Testis (tissue), 5 donors: ENCODE data around the gene PHYH. TPM values are rescaled to one million over a fixed set of nuclear protein-coding genes. Genes with fewer than 3 reads are reported as not detected.

ENCODE experiments used
- DNase-seq: peaks from one replicate; pipeline ENCODE4 v3.0.0-alpha.2; 2019
- H3K27ac ChIP-seq, 2 donors: fragments of 200-600 bp; sonication (generic); one replicate each; pipeline ENCODE4 v1.5.1; 2019
- H3K27me3 ChIP-seq: fragments of 200-600 bp; sonication (generic); one replicate; pipeline ENCODE4 v1.5.1; 2019
- H3K36me3 ChIP-seq: fragments of 200-600 bp; sonication (generic); one replicate; pipeline ENCODE4 v1.5.1; 2017; ENCODE audit warnings: low read depth; ENCODE audit errors: missing control alignments
- H3K4me1 ChIP-seq: fragments of 200-600 bp; sonication (generic); one replicate; pipeline ENCODE4 v1.5.1; 2019
- H3K4me3 ChIP-seq, 2 donors: fragments of 200-600 bp; sonication (generic); one replicate each; pipeline ENCODE4 v1.5.1; 2017 to 2019
- H3K9me3 ChIP-seq: fragments of 200-600 bp; sonication (generic); one replicate; pipeline ENCODE4 v1.5.1; 2017
- CTCF ChIP-seq, 3 experiments: fragments of 450-650 bp in 2 of 3; fragments of 200-600 bp in 1 of 3; sonication (generic) in 1 of 3; IDR thresholded peaks; one replicate each; pipeline ENCODE4 v1.5.1; 2016 to 2019; ENCODE audit warnings: antibody characterized with exemption in 3 of 3, mild to moderate bottlenecking in 2 of 3, moderate library complexity in 1 of 3
- POLR2A ChIP-seq: fragments of 450-650 bp; IDR thresholded peaks from one replicate; pipeline ENCODE4 v1.6.1; 2017; ENCODE audit warnings: antibody characterized with exemption, mild to moderate bottlenecking, moderate library complexity
- WGBS, 2 donors: methylation state at CpG; one replicate each; pipeline ENCODE4 v1.1.5; 2018; 5-methylcytosine and 5-hydroxymethylcytosine counted together
- intact Hi-C: fragments of 100-400 bp; cut with DNase I; formaldehyde crosslinking; loops from one replicate; pipeline ENCODE4 v1.15.1; 2023; ENCODE audit warnings: low total_unique reads
- long read RNA-seq, 2 donors: transcript quantifications; one replicate each; lab custom pipeline, GENCODE V29; 2026
- polyA plus RNA-seq: library from polyadenylated mRNA; stranded (reverse); fragments of 350-450 nt; fragmentation: Illumina TruSeq; extraction: RNeasy Lipid Tissue Mini Kit (QIAGEN cat#74804); gene quantifications from one replicate; pipeline ENCODE4 v1.2.3, GENCODE V29; 2014; ENCODE audit warnings: low read depth, low replicate concordance; ENCODE audit not compliant: insufficient read depth
- total RNA-seq, 2 donors: library from RNA; depleted of rRNA; stranded (reverse); fragments of >200 nt; gene quantifications; one replicate each; pipeline ENCODE4 v1.2.3, GENCODE V29; 2016

Gene PHYH
- total RNA-seq: 10 to 100 TPM; 27.2 to 33.1 TPM
- polyA plus RNA-seq: 31.1 TPM
- long read RNA-seq, donor 1, transcript PHYH-201 (9 exons, 1,577 nt): major isoform, 47 of 56 reads
- long read RNA-seq, donor 1, partial matches to known transcripts: 7 of 56 reads
- long read RNA-seq, donor 1, other reads (novel, unspliced or antisense): 0 of 56 reads
- long read RNA-seq, donor 2, transcript PHYH-201 (9 exons, 1,577 nt): major isoform, 50 of 54 reads
- long read RNA-seq, donor 2, partial matches to known transcripts: 0 of 54 reads
- long read RNA-seq, donor 2, other reads (novel, unspliced or antisense): 0 of 54 reads

GRCh38 chr10:13299437-13300287 is at the start of gene PHYH:
Gene PHYH, minus strand, starts transcription at chr10:13300064. Its CDS starts 22 bp downstream, at chr10:13300042.
- DNase-seq: peak; percentile 92
- no peaks in the 10 kb centered on the region for H3K9me3 ChIP-seq
- peaks cover 9% of the 10 kb centered on the region for H3K4me1 ChIP-seq
- WGBS, 2 donors: 0% methylated on average over 39 to 58 of the region's 88 CpGs
- intact Hi-C loops: loop anchor here (10.0 kb wide), 1 partner anchor 135 kb away; the partner anchor contains the start of gene MCM10
- H3K4me3 ChIP-seq: peak within 1 kb of the TSS; percentile 87 to 92
- peak within 1 kb of the TSS; percentile 97 to 99 for H3K27ac ChIP-seq
- no peaks in the 10 kb centered on the region for H3K36me3 ChIP-seq
- no peak for TF ChIP-seq CTCF (IDR thresholded peaks at IDR 0.05)
- TF ChIP-seq POLR2A: peak; percentile 42
- no peaks in the 10 kb centered on the region for H3K27me3 ChIP-seq

DNA sequence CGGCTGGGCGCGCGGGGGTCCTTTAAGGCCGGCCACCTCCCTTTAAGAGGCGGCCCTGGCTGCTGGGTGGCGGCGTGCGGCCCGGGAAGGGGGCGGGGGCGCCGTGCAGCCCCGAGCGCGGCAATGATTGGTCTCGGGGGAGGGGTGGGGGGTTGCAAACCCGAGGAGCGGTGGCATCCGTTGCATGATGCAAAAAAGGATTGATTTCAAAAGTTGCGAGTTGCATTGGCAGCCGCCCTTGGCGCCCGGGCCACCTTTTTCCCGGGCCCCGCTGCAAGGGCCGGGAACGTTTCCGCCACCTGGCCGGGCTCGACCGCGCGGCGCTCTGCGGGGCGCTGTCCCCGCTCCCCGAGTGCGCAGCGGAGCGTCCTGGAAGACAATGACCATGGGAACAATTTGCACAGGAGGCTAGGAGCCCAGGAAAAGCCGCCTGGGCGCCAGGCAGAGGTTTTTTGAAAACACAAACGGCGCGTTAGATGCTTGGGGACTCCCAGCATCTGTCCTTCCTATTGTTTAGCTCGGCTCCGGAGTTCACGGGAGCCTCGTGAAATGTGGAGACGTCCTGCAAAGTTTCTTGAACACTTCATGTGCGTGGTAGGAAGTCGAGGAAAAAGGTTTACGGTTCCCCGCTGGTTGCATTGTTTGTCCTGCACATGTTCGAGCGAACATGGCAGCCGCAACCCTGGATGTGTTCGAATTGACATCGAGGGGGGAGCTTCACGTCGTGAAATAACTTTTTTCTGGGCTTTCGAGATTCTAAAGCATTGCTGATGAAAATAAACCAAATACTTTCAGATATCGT is 48.6 kb upstream of the PHYH start, which contains the start of gene SEPHS1:
Gene SEPHS1, minus strand, starts transcription at position 78 of the 802 bp plus-strand sequence. CDS start 3,343 bp downstream, outside the sequence.
- intact Hi-C loops: no loop called here
- WGBS, 2 donors: 0 to 1% methylated on average over 24 to 64 of the region's 65 CpGs
- TF ChIP-seq CTCF (IDR thresholded peaks at IDR 0.05): no peak
- TF ChIP-seq POLR2A: no peak
- DNase-seq: peak; percentile 78
- Histone ChIP-seq H3K36me3 (no peaks in the 10 kb centered on the region), H3K27me3 (no peaks in the 10 kb centered on the region), H3K27ac (peak within 1 kb of the TSS; percentile 84 to 97), H3K4me1 (peaks cover 22% of the 10 kb centered on the region), H3K9me3 (no peaks in the 10 kb centered on the region), H3K4me3 (peak within 1 kb of the TSS; percentile 87 to 90)

DNA sequence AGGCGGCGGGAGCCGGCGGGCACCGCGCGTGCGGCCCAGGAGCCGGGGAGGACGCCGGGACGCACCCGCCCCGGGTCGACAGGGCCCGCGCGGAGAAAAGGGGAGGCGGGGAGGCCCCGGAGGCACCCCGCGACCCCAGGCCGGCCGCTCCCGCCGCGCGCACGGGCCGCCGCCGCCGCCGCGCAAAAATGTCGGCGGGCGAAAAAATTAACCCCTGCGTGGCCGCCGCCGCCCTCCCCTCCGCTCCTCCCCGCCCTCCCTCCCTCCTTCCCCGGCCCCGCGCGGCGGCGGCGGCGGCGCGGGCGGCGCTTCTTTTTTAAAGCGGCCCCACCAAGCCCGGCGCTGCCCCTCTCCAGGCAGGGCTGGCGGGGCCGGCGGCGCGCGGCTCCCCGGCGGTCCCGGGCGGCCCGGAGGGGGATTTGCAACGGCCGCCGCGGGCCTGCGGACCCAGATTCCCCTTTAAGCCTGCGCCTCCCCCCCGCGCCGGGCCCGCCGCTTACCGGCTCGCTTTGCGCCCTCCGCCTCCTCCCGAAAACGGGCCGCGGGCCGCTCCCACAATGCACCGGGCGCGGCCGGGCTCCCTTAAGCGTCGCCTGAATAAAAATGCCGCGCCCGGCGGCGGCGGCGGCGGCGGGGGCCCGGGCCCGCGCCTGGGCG is 47.8 kb upstream of the PHYH start:
- TF ChIP-seq POLR2A (no peak), CTCF (IDR thresholded peaks at IDR 0.05) (no peak)
- Histone ChIP-seq H3K36me3 (no peaks in the 10 kb centered on the region), H3K27ac (peak overlapping the region in 1 of 2 donors; percentile 97), H3K9me3 (no peaks in the 10 kb centered on the region), H3K27me3 (no peaks in the 10 kb centered on the region), H3K4me3 (peak overlapping the region; percentile 87 to 90), H3K4me1 (peaks cover 22% of the 10 kb centered on the region)
- 0% methylated on average over 61 of the region's 109 CpGs; no CpG with 5 or more reads in 1 of the 2 donors for WGBS, 2 donors
- intact Hi-C loops: no loop called here
- peak; percentile 81 for DNase-seq

- no peak for DNase-seq
- Histone ChIP-seq H3K36me3 (no peaks in the 10 kb centered on the region), H3K4me1 (peaks cover 22% of the 10 kb centered on the region), H3K4me3 (peak overlapping the region; percentile 67 to 90), H3K27me3 (no peaks in the 10 kb centered on the region), H3K9me3 (no peaks in the 10 kb centered on the region), H3K27ac (peak overlapping the region; percentile 84 to 97)
- no peak for TF ChIP-seq CTCF (IDR thresholded peaks at IDR 0.05)
- TF ChIP-seq POLR2A: no peak
- intact Hi-C loops: no loop called here
- 0 to 1% methylated on average over 18 to 42 of the region's 47 CpGs for WGBS, 2 donors
Observed at GRCh38 chr10:13347043-13347499, 47.2 kb upstream of the PHYH start.
